CD4-positive, alpha-beta T cell treated with Interleukin-15 for 1 hour (primary cell): Measurements from ENCODE around the gene DCP1A.
"Not testable (repeated sequence)": the region's sequence is repeated elsewhere in the genome, so short reads cannot be mapped to it uniquely, and the experiment has no call there.

ENCODE experiments used
- DNase-seq: peaks from one replicate; pipeline ENCODE4 v3.0.0-alpha.2; 2020

The DCP1A gene

DNA sequence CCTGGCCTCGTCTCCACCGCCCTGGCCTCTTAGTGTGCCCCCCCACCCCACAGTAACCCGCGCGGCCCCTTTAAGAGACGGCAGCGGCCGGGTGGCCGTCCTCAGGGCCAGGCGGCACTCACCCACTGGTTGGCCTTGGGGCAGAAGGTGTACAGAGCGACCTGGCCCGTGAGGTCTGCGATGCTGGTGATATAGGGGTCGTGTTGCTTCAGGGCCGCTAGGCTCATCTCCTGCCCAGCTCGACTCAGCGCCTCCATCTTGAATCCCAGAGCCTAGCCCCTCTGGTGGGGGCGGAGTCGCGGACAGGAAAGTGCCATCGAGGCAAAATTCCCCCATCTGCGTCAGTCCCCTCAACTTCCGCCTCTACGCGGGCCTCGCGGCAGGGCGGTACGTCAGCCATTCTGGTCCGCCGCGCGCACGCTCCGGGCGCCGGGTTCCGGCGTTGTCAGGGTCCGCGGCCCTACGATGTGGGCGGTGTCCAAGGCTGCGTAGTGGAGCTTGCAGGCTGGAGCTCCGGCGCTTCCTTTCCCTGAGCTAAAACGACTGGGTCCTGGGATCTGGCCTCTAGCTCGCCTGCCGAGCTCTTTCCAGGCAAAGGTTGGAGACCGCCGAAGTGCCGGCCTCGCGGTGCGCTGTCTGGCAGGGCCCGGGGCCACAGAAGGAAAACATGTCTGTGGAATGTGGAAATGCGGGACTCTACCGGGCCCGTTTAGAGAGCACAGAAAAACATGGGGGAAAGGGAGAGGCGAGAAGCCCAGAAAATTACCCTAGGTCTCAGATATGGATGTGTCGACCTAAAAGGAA, at the start of gene DCP1A:
TSS of gene DCP1A (minus strand) at position 283 of the 804 bp plus-strand sequence. CDS start at position 257, 26 bp downstream.
- peak; percentile 94 for DNase-seq

DNA sequence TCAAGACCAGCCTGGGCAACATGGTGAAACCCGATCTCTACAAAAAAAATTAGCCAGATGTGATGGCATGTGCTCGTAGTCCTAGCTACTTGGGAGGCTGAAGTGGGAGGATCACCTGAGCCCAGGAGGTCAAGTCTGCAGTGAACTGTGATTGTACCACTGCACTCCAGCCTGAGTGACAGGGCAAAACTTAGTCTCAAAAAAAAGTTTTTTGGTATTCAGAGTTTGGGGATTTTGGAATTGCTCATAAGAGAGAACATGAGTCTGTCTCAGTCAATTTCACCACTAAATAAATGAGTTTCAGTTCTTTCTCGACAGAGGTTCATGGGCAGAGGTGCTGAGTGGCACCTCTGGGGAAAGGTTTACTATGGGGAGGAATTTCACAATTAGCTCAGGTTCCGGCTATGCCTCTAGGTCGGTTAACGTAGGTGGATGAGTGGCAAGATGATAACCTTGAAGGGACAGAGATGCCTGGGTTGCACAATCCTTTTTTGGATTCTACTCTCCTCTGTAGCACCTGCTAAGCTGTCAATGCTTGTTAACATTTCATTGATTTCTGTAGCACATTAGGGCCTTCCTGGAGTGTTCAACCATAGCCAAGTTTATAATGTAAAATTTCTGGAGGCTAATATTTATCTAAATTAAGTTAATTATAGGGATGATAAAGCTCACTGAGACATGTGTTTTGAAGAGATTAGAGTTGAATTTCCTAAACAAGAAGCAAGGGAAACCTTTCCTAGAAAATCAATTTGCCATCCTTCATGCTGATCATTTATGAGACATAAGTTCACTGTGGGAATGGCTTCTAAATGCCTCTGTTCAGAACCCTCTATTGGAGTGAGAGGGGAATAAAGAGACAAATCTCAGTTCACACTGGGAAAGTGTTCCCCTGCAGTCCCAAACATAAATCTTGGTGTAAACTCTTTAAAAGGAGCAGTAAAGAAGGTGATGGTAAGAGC, 37.4 kb upstream of the DCP1A start:
- no peak for DNase-seq

DNA sequence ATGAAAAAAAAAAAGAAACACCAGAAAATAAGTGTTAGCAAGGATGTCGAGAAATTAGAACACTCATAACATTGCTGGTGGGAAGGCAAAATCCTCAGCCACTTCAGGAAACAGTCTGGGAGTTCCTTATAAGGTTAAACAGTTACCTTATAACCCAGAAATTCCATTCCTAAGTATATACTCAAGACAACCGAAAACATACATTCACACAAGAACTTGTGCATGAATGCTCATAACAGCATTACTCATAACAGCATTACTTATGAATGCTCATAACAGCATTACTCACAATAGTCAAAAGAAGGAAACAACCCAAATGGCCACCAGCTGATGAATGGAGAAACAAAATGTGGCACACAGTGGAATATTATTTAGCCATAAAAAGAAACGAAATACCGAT, 34.8 kb upstream of the DCP1A start:
- no peak for DNase-seq

DNA sequence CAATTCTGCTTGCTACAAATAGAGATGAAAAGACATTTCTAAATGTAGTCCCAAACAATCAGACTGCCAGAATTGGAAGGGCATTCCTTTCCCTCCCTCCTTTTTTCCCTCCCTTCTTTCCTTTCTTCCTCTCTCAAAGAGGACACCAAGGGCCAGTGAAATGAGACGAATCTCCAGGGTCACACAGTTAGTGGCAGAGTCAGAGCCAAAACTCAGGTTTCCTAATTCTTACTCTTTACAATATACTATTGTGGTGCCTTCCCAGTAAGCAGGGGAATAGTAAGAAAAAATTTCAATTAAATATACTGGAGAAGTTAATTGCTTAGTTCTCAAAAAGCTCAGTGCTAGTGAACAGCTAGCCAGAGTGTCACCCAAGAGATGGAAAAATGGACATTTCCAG, 33.0 kb upstream of the DCP1A start:
- DNase-seq: no peak

DNA sequence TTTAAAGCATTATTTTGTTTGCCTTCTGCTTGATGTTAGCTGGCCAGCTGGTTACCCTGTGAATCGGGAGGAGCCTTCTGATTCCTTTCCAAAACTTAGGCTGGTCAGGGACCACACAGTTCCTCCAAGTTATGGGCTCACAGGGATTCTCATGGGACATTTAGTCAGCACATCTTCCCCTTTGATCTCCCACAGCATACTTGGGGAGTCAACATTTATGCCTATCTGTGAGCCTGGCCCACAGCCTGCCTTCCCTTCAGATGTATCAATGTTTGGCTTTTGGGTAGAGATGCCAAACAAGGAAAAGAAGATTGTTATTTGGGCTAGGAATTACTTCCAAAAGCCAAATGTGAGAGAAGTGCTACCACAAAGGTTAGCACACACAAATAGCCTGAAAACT, 32.6 kb upstream of the DCP1A start:
- DNase-seq: no peak

DNA sequence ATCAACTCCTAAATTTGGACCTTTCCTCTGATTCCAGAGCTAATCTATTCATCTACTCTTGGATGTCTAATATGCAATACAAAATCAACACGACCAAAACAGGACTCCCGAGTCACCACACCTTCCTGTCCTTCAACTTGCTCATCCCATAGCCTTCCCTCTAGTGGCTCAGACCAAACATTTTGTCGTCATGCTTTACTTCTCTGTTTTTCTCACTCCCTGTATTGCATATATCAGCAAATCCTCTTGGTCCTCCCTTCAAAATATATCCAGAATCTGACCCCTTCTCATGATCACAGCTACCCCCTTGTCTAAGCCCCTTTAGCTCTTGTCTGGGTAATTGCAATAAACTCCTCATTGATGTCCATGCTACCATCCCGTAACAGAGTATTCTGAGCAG, 30.5 kb upstream of the DCP1A start:
- DNase-seq: no peak

DNA sequence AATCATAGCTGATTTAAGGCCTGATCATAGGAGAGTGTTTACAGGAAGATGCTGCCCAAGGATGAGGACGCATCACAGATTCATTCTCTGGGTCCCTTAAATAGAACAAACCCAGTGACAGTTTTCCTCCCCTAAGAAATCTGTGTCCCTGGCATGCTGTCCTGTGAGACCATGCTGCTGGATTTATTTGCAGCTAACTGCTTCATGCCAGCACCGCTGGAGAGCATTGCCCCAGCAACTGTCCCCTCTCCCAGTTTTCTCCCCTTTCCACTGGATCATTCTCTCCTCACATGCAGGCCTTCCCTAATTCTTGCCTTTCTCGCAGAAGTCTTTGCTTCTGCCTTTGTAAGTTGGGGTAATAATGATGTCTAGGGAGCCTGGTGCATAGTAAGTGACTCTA, 29.3 kb upstream of the DCP1A start:
- DNase-seq: no peak

DNA sequence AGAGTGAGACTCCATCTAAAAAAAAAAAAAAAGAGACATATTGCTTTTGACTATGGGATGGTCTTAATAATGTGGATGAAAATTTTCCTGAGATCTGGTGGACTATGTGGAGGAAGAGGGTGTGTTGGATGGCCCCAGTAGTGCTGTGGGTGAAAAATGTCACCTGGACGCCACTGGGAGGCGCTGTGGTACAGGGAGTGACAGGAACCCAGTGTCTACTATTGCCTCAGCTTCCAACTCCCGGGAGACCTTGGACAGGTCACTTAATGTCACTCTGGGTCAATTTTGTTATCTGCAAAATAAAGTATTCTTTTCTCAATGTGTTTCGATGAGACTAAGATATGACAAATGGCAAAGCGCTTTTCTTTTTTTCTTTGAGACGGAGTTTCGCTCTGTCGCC, 27.7 kb upstream of the DCP1A start:
- peak; percentile 41 for DNase-seq

DNA sequence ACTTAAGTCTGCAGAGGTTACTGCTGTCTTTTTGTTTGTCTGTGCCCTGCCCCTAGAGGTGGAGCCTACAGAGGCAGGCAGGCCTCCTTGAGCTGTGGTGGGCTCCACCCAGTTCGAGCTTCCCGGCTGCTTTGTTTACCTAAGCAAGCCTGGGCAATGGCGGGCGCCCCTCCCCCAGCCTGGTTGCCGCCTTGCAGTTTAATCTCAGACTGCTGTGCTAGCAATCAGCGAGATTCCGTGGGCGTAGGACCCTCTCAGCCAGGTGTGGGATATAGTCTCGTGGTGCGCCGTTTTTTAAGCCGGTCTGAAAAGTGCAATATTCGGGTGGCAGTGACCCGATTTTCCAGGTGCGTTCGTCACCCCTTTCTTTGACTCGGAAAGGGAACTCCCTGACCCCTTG, 23.4 kb upstream of the DCP1A start:
- DNase-seq: not testable (repeated sequence)

DNA sequence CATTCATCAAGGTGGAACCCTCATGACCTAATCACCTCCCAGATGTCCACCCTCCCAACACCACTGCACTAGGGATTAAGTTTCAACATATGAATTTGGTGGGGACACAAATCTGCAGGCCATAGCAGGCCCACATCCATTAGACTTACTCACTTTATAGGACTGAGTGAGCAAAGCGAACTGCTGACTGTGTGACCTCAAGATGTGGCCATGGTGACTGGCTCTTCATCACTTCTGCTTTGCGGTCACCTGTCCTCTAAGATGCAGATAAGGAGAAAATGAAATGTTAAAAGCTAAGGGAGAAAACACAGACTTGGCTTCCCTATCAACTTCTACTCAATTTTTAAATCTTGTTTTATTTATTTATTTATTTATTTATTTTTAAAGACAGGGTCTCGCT, 14.5 kb upstream of the DCP1A start:
- no peak for DNase-seq

DNA sequence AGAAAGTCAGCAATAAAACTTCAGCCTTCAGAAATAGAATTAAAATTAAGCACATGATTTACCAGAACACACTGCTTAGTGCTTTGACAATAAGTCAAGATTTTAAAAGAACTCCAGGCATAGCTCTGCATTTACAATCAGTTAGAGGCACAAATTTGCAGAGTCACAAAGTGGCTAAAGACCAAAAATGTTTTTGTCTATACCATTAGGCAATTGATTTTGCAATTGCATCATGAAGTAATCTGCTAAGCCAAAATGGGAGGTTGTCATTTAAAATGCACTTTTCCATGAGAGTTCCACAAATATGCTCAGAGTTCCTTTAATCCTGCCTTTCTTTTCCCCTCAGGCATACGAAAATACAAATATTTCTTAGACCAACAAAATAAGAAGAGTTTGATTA, 10.1 kb upstream of the DCP1A start:
- DNase-seq: no peak

DNA sequence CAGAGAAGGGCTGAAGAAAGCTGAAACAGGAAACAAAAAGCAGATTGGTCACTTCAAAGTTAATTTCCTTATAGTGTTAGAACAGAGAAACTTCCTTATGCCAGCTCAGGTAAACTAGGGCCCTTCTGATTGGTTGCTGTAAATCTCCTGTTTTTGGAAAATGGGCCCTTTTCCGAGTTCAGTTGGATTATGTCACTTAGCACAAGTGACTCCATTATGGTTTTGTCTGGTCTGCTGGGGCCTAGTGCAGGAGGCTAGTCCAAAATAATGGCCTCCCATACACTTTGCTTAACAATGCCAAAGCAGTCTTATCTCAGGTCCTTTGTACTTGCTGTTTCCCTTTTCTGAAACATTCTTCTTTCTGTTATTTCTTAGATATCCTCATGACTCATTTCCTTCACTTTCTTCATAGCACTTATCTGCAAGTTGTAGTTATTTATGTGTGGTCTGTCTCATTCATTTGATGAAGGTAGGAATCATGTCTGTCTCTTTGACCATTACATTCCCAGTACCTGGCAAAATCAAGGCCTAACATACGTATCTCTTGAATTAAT, 7.7 kb upstream of the DCP1A start:
- DNase-seq: no peak

DNA sequence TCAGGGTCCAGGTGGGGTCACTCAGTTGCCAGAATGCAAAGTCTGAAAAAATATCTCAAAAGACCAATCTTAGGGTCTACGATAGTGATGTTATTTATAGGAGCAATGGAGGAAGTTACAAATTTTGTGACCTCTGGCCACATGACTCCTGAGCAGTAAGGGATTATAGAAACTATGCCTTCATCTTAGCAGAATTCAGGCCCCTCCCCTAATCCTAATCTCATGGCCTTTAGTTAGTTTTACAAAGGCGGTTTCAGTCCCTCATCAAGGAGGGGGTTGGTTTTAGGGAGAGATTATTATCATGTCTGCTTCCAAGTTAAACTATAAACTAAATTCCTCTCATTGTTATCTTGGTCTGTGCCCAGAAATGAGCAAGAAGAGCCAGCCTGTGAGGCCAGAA, 5.9 kb upstream of the DCP1A start:
- DNase-seq: no peak

DNA sequence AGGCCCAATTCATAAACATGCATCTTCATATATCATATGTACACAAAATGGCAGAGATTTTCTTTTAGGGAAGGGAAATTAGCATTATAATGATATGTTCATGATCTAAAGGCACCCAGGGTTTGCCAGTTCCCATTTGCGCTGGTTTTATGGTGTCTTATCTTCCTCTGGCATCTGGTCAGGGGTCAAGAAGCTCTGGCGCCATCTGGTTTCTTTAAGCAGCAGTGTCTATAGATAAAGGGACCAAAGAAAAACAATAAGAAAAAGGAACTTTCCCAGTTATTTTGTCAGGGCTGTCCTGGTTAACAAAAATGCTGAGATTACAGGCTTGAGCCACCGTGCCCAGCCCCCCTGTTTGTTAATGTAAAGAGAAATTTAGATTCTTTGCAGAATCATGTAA, 3.3 kb upstream of the DCP1A start:
- no peak for DNase-seq

DNA sequence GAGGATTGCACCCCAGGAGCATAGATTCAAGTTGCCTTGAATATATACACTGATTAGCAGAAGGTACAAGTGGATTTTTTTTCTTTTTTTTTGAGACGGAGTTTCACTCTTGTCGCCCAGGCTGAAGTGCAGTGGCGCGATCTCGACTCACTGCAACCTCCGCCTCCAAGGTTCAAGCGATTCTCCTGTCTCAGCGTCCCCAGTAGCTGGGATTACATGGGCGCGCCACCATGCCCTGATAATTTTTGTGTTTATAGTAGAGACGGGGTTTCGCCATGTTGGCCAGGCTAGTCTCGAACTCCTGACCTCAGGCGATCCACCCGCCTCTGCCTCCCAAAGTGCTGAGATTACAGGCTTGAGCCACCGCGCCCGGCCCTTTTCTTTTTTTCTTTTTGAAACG, 775 bp upstream of the DCP1A start:
- DNase-seq: not testable (repeated sequence)

DNA sequence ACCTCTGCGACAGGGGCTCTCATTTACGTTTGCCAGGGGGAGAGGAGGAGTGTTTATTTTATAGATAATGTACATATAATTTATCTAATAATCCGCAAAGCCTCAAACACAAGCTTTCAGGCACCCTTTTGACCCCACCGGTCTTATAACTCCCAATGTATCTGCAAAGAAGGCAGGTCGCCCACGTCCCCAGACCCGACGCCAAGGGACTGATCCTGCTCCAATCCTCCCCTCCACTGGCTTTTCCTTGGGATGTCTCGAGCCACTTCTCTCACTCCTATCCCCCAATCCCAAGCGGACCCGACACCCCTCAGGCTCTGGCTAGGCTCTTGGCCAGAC, 452 bp downstream of the DCP1A start:
- DNase-seq: no peak

DNA sequence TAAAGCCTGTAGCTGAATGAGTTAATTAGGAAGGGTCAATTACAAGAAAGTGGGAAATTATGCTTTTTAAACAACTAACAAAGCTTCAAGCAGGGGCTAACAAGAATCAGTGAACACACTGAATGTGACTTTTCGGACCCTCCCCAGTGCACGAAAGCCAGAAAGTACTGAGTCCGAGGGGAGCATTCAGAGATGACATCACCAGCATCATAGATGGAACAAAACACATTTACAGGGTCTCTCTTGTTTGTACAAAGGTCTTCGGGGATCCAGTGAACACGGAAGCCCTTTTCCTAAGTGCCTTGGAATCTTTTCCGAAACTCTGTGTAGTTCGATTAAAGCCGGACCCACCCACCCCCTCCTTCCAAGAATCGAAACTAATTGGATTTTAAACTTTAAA, 829 bp downstream of the DCP1A start:
- DNase-seq: no peak

DNA sequence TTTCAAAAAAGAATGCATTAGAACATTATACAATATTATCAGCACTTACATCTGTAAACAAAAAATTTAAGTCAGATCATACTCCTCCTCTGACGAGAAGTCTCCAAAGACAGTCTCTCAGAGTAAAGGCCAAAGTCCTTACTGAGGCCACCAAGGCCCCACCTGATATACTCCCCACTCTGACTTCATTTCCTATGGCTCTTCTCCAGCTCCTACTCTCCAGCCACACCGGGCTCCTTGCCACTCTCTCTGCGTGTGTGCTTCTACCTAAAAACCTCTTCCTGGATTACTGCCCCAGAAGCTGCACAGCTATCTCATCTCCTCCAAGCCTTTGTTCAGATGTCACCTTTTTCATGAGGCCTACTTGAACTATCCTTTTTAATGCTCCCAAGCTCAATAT, 5.0 kb downstream of the DCP1A start:
- DNase-seq: no peak

DNA sequence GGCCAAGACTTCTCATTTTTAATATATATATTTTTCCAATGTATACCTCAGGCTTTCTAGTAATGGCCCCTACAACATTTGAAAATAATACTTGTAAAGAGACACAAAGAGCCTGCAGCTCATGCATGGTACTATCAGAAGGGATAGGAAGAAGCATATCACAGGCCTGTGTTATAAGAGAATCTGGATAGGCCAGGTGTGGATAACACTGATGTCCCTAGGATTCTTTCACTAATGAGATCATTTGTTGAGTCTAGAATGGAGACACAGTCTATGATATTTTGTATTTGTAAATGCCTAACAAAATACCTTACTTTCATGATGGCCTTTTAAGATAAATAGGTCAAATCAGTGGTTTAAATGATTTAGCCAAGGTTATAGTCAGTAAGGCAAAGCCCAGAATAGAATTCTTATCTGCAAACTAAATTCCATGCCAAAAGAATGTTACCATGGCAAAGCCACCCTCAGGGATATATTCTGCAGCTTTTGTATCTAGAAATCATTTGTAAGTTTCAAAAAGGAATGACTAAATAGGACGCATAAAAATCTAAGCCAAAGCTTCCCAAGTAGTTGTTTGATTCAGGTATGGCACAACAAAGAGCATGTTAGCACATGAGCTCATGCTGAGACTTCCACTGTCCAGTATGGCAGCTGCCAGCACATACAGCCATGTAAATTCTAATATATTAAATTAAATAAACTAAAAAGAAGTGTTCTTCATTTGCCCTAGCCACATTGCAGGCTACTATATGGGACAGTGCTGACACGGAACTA, 10.0 kb downstream of the DCP1A start:
- no peak for DNase-seq

DNA sequence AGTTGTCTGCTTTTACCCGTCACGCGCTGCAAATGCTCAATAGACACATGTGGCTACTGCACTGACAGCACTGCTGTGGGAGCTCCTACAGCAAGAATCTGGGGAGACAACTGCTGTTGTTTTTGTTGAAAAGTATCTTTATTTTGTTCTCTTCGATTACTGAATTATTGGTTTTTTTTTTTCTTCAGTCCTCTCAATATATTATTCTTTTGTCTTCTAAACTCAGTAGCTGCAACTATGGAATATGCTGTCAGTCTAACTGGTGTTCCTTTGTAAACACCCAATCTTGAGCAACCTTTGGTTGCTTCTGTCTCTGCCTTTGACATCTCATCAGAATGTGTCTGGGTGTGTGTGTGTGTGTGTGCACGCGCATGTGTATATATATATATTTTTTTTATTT, 12.6 kb downstream of the DCP1A start:
- no peak for DNase-seq

DNA sequence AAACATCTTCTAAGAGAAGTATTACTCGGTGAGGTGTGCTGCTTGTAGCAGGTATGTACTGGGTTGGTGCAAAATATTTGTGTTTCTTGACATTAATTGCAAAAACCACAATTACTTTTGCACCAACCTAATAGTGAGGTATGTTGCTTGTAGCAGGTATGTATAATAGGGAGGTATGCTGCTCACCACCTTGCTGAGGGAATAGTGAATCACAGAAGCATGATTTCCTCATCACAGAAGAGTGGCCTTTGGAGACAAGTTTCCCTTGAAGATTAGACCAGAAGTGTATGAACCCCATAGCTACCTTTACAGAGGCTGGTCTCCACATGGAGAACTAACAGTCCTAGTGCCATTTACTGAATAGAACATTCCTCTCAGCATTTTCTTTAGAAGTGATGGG, 15.5 kb downstream of the DCP1A start:
- DNase-seq: no peak

DNA sequence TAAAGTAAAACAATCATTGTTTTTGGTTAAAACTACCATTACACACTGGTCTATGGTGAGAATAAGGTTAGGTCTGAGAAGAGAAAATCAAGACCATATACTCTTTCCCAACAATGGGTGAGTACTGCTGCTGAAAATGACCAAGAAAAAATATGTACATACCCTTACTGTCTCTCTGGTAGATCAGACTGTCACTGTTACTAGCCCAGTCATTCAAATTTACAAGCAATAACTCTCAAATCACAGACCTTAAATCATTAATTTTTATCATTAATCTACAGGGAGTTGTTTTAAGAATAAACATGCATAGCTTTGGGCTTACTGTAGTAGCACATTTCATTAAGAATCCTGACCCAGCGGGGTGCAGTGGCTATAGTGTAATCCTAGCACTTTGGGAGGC, 17.4 kb downstream of the DCP1A start:
- DNase-seq: no peak

DNA sequence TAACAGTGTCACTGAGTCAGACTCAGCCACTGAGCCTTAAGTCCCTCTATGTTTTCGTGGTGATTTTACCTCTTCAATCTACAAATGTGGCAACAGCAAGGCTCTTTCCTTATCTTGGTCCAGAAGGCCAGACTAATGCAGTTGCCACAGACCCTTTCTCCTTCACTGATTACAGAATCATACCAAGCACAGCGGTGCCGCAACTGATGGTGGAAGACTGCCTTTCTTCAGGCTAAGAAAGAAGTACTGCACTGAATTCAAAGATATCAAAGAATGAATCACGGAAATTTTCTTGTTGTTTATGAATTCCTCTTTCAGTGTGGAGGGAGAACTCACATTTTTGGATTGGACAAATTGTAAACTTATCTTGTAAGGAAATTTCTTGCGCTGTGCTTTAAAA, 18.6 kb downstream of the DCP1A start:
- DNase-seq: no peak
